ENCODE results near the gene MGAT3. TPM values are rescaled to one million over a fixed set of nuclear protein-coding genes. Genes with fewer than 3 reads are reported as not detected.

MGAT3 gene
- total and polyA plus RNA-seq, 9 donors = 0.91 to 5.9 (median 2.1) TPM

GRCh38 chr22:39428597-39429071, 28.2 kb upstream of the MGAT3 start:
- DNase-seq = no peak
- WGBS, 3 donors = 82 to 85% (median 84%) methylated on average over 10 of the region's 10 CpGs
- Histone ChIP-seq H3K9me3 (no peaks in the 10 kb centered on the region), H3K4me1 (ENCODE audit: insufficient read depth) (no peaks in the 10 kb centered on the region), H3K36me3 (peaks cover 2% of the 10 kb centered on the region), H3K27ac (no peak overlapping the region), H3K4me3 (no peak overlapping the region), H3K27me3 (no peaks in the 10 kb centered on the region)
- no peak for TF ChIP-seq EP300 (IDR thresholded peaks at IDR 0.05)
- TF ChIP-seq CTCF (IDR thresholded peaks at IDR 0.05) = no peak
- no peak for TF ChIP-seq POLR2A (IDR thresholded peaks at IDR 0.05)
- intact Hi-C loops (cut with DNase I) = no loop called here

GRCh38 chr22:39429186-39429585, 27.6 kb upstream of the MGAT3 start:
- intact Hi-C loops (cut with DNase I) = no loop called here
- H3K27ac ChIP-seq = no peak overlapping the region
- DNase-seq = no peak
- no peaks in the 10 kb centered on the region for H3K9me3 ChIP-seq
- H3K4me3 ChIP-seq = no peak overlapping the region
- TF ChIP-seq CTCF (IDR thresholded peaks at IDR 0.05) = no peak
- TF ChIP-seq EP300 (IDR thresholded peaks at IDR 0.05) = no peak
- no peak for TF ChIP-seq POLR2A (IDR thresholded peaks at IDR 0.05)
- H3K4me1 ChIP-seq (ENCODE audit: insufficient read depth) = no peaks in the 10 kb centered on the region
- H3K27me3 ChIP-seq = no peaks in the 10 kb centered on the region
- WGBS, 3 donors = 87 to 94% (median 93%) methylated on average over 13 of the region's 13 CpGs
- peaks cover 2% of the 10 kb centered on the region for H3K36me3 ChIP-seq

DNA sequence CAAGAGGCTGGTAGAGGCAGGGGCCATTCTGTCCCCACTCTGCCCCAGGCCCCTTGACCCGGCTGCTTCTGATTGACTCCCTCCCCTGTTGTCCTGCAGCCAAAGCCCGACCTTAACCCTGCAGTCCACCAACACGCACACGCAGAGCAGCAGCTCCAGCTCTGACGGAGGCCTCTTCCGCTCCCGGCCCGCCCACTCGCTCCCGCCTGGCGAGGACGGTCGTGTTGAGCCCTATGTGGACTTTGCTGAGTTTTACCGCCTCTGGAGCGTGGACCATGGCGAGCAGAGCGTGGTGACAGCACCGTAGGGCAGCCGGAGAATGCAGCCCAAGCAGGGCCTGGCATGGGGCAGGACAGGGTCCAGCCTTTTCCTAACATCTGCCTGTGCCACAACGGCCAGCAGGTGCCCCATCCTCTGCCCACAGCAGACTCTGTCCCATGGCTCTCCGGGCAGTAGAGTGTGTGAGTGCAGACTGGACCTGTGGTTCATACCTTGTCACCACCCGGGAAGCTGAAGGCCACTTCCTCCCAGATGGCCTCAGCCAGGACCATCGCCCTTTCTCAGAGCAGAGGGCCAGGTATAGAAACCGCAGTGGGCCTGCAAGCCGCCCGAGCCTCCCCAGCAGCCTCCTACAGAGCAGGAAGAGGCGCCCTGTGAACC, 26.8 kb upstream of the MGAT3 start:
- TF ChIP-seq CTCF (IDR thresholded peaks at IDR 0.05) (no peak), EP300 (IDR thresholded peaks at IDR 0.05) (no peak), POLR2A (IDR thresholded peaks at IDR 0.05) (no peak)
- WGBS, 3 donors = 63 to 74% (median 72%) methylated on average over 27 of the region's 27 CpGs
- intact Hi-C loops (cut with DNase I) = no loop called here
- Histone ChIP-seq H3K27ac (no peak overlapping the region), H3K4me3 (no peak overlapping the region), H3K27me3 (no peaks in the 10 kb centered on the region), H3K36me3 (peaks cover 2% of the 10 kb centered on the region), H3K4me1 (ENCODE audit: insufficient read depth) (no peaks in the 10 kb centered on the region), H3K9me3 (no peaks in the 10 kb centered on the region)
- no peak for DNase-seq

DNA sequence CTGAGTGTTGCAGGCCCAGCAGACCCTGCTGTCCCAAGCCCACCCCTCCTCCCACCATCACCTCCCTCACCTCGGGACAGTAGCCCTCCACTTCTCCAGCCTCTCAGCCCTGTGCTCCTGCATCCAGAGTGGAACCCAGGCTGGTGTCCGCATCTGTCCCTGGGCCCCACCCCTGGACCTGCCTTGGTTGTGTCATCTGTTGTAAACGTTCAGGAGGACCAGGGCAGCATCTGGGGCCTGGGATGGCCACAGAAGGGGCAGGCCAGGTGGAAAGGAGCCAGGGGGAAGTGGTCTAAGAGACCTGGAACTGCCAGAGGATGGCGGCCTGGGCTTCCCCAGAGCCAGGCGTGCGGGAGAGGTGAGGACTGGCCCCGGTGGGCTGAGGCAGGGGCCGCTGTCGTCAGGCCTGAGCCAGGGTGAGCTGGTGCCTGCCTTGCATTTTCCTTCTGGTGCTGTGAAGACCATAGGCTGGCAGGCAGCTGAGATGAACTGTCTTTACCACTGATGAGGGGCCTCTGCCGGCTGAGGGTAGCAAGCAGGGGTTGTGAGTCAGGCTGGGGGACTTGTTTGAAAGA, 26.1 kb upstream of the MGAT3 start:
- no peak overlapping the region for H3K27ac ChIP-seq
- intact Hi-C loops (cut with DNase I) = no loop called here
- no peak for DNase-seq
- H3K9me3 ChIP-seq = no peaks in the 10 kb centered on the region
- no peaks in the 10 kb centered on the region for H3K4me1 ChIP-seq (ENCODE audit: insufficient read depth)
- 75 to 80% (median 77%) methylated on average over 10 of the region's 10 CpGs for WGBS, 3 donors
- no peaks in the 10 kb centered on the region for H3K27me3 ChIP-seq
- no peak overlapping the region for H3K4me3 ChIP-seq
- H3K36me3 ChIP-seq = peaks cover 2% of the 10 kb centered on the region
- no peak for TF ChIP-seq EP300 (IDR thresholded peaks at IDR 0.05)
- TF ChIP-seq POLR2A (IDR thresholded peaks at IDR 0.05) = no peak

GRCh38 chr22:39431216-39431801, 25.5 kb upstream of the MGAT3 start:
- H3K4me1 ChIP-seq (ENCODE audit: insufficient read depth) = no peaks in the 10 kb centered on the region
- H3K36me3 ChIP-seq = peaks cover 2% of the 10 kb centered on the region
- H3K4me3 ChIP-seq = no peak overlapping the region
- WGBS, 3 donors = 73 to 76% (median 76%) methylated on average over 11 of the region's 11 CpGs
- DNase-seq = no peak
- TF ChIP-seq CTCF (IDR thresholded peaks at IDR 0.05) = no peak
- no peak for TF ChIP-seq POLR2A (IDR thresholded peaks at IDR 0.05)
- no peak for TF ChIP-seq EP300 (IDR thresholded peaks at IDR 0.05)
- no peak overlapping the region for H3K27ac ChIP-seq
- H3K27me3 ChIP-seq = no peaks in the 10 kb centered on the region
- intact Hi-C loops (cut with DNase I) = no loop called here
- H3K9me3 ChIP-seq = no peaks in the 10 kb centered on the region
